Body of pancreas (tissue), 4 donors: ENCODE data around the gene UMAD1.

Source experiments
- POLR2A ChIP-seq, 3 donors: fragments of 450-650 bp; IDR thresholded peaks; one replicate each; pipeline ENCODE4 v1.6.1; 2016; ENCODE audit warnings: antibody characterized with exemption in 3 of 3, mild to moderate bottlenecking in 2 of 3
- TF ChIP-seq, protein P1 (sequence below), 7 experiments: fragments of 450-650 bp in 4 of 7; fragments of 200-600 bp in 3 of 7; sonication (generic) in 3 of 7; IDR thresholded peaks; one replicate each; pipeline ENCODE4 v1.5.1; 2016 to 2019; ENCODE audit warnings: antibody characterized with exemption in 7 of 7

DNA sequence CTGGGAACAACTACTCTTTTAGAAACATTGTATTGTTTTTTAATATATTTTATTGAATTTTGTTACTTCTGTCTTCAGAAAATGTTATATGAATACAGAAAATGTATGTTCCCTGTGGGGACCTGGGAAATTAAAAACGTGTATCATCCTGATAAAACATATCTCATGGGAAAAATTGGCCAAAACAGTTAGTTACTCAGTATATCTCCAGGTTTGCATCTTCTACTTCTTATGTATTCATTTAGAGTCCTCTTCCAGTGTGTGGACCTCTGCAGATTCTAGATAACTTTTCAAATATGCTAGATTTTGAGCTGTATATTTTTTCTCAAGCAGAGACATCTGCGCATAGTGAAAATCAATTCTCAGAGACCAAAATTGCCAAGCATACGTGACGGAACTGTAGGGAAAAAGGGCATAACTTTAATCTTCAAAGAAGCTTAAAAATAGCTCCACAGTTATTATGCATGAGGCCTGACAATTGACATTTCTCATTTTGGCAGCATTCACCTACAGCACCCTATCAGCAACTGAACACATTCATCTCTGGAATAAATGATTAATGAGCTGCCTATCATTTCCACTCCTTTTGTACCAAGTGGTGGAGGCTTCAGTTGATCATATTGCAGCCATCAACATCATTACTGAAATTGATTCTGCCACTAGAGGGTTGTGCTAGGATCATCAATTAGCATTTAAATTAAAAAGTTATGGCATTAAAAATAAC lies 26.4 kb upstream of the UMAD1 start:
- TF ChIP-seq, protein P1, sequence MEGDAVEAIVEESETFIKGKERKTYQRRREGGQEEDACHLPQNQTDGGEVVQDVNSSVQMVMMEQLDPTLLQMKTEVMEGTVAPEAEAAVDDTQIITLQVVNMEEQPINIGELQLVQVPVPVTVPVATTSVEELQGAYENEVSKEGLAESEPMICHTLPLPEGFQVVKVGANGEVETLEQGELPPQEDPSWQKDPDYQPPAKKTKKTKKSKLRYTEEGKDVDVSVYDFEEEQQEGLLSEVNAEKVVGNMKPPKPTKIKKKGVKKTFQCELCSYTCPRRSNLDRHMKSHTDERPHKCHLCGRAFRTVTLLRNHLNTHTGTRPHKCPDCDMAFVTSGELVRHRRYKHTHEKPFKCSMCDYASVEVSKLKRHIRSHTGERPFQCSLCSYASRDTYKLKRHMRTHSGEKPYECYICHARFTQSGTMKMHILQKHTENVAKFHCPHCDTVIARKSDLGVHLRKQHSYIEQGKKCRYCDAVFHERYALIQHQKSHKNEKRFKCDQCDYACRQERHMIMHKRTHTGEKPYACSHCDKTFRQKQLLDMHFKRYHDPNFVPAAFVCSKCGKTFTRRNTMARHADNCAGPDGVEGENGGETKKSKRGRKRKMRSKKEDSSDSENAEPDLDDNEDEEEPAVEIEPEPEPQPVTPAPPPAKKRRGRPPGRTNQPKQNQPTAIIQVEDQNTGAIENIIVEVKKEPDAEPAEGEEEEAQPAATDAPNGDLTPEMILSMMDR (IDR thresholded peaks at IDR 0.05): no peak
- no peak for TF ChIP-seq POLR2A (IDR thresholded peaks at IDR 0.05)
